HEK293 (cell line): ENCODE data around the gene PTPRG.

Experiments used
- SETDB1 ChIP-seq: IDR thresholded peaks from one replicate; pipeline ENCODE4 v1.6.1; 2017; ENCODE audit warnings: mild to moderate bottlenecking, low read length, moderate library complexity, mixed read lengths; ENCODE audit not compliant: insufficient read length
- TCF7L2 ChIP-seq: IDR thresholded peaks from 2 replicates; pipeline ENCODE4 v1.6.1; 2011; ENCODE audit warnings: low read depth, mild to moderate bottlenecking, inconsistent platforms, low read length, moderate library complexity, borderline replicate concordance
- ZNF184 ChIP-seq: fragments of 450-650 bp; IDR thresholded peaks from 2 replicates; pipeline ENCODE4 v1.5.1; 2018; ENCODE audit warnings: missing biosample characterization, mild to moderate bottlenecking, missing genetic modification characterization
- ZNF239 ChIP-seq: fragments of 450-650 bp; formaldehyde crosslinking; IDR thresholded peaks from 2 replicates; pipeline ENCODE4 v1.5.1; 2016; ENCODE audit warnings: missing biosample characterization, missing genetic modification characterization
- ZNF596 ChIP-seq: fragments of 450-650 bp; IDR thresholded peaks from 2 replicates; pipeline ENCODE4 v1.5.0; 2018; ENCODE audit warnings: missing biosample characterization, mild to moderate bottlenecking, missing genetic modification characterization, moderate library complexity
- ZNF747 ChIP-seq: fragments of 450-650 bp; formaldehyde crosslinking; IDR thresholded peaks from 2 replicates; pipeline ENCODE4 v1.5.1; 2016; ENCODE audit warnings: missing biosample characterization, missing genetic modification characterization
- TF ChIP-seq, protein P1 (sequence below): fragments of 450-650 bp; formaldehyde crosslinking; IDR thresholded peaks from 2 replicates; pipeline ENCODE4 v1.5.1; 2016; ENCODE audit warnings: missing biosample characterization, missing genetic modification characterization

DNA sequence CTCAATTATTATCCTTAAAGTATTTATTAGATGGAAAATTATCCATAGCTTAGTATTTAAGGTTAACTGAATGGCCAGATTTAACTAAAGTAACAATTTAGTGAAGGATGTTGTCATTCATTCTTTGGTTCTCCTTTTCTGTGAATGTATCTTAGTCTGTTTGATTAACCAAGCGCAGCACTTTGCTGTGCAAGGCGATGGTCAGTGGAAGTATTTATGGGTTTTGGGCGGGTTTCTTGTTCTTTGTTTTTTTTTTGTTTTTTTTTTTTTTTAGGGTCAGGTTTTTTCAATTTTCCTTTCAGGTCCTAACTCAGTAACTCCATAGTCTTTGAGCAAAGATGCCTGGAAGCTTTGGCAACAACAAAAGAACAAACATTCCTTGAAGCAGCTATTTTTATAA, 328.8 kb downstream of the PTPRG start:
- TF ChIP-seq, protein P1, sequence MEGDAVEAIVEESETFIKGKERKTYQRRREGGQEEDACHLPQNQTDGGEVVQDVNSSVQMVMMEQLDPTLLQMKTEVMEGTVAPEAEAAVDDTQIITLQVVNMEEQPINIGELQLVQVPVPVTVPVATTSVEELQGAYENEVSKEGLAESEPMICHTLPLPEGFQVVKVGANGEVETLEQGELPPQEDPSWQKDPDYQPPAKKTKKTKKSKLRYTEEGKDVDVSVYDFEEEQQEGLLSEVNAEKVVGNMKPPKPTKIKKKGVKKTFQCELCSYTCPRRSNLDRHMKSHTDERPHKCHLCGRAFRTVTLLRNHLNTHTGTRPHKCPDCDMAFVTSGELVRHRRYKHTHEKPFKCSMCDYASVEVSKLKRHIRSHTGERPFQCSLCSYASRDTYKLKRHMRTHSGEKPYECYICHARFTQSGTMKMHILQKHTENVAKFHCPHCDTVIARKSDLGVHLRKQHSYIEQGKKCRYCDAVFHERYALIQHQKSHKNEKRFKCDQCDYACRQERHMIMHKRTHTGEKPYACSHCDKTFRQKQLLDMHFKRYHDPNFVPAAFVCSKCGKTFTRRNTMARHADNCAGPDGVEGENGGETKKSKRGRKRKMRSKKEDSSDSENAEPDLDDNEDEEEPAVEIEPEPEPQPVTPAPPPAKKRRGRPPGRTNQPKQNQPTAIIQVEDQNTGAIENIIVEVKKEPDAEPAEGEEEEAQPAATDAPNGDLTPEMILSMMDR (tag by site-specific recombination) = no peak
- TF ChIP-seq TCF7L2 (no peak), ZNF239 (tag by site-specific recombination) (no peak), ZNF747 (no peak), ZNF596 (tag by site-specific recombination) (no peak), SETDB1 (no peak), ZNF184 (tag by site-specific recombination) (no peak)
